Mucosa of gallbladder (tissue), 1 donor: Measurements from ENCODE around the gene LRRN2. TPM values are rescaled to one million over a fixed set of nuclear protein-coding genes. Genes with fewer than 3 reads are reported as not detected.
"Not testable (repeated sequence)": the region's sequence is repeated elsewhere in the genome, so short reads cannot be mapped to it uniquely, and the experiment has no call there.

Source experiments
- DNase-seq: peaks from one replicate; pipeline ENCODE4 v3.0.0-alpha.2; 2020; ENCODE audit warnings: low spot score
- total RNA-seq: library from RNA; stranded (reverse); gene quantifications from one replicate; pipeline ENCODE4 v1.2.1, GENCODE V29; 2021
- donor health status: DM: no; HTN: no; CAD: no.

The LRRN2 gene
- total RNA-seq, 1 donor from 2014 or later, result 2.4 TPM

GRCh38 chr1:204575221-204576190 is 110.0 kb downstream of the LRRN2 start:
- no peak for DNase-seq

DNA sequence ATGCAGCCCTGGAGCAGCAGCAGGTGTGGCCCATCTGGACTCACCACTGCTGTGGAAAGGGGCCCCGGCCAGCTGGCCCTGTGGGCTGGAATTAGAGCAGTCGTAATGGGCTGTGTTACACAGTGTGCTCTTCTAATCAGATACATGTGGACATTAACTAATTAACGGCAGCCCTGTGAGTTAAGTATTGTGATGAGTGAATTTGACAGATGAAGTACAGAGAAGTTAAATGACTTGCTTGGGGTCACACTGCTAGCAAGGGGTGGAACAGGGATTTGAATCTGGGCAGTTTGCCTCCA is 110.7 kb downstream of the LRRN2 start:
- DNase-seq, result no peak

- no peak for DNase-seq
Observed at GRCh38 chr1:204574016-204574864, 111.3 kb downstream of the LRRN2 start.

GRCh38 chr1:204572923-204573922 is 112.3 kb downstream of the LRRN2 start:
- DNase-seq, result no peak

GRCh38 chr1:204571631-204572030 is 113.9 kb downstream of the LRRN2 start:
- no peak for DNase-seq

GRCh38 chr1:204571128-204571527 is 114.4 kb downstream of the LRRN2 start:
- DNase-seq, result no peak

DNA sequence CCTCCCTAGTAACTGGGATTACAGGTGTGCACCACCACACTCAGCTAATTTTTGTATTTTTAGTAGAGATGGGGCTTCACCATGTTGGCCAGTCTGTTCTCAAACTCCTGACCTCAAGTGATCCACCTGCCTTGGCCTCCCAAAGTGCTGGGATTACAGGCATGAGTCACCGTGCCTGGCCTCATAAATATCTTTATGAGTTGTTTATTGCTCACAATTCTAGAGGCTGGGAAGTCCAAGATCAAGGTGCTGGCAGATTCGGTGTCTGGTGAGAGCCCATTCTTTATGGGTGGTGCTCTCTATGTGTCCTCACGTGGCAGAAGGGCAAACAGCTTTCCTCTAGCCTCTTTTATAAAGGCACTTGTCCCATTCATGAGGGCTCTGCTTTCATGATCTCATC is 115.5 kb downstream of the LRRN2 start:
- DNase-seq, result not testable (repeated sequence)

- no peak for DNase-seq
Observed at GRCh38 chr1:204569478-204569877, 116.1 kb downstream of the LRRN2 start.

- no peak for DNase-seq
Observed at GRCh38 chr1:204568576-204569315, 116.8 kb downstream of the LRRN2 start.

Other genes with a start within 250 kb of the LRRN2 start
- 64.6 TPM for gene PIK3C2B, start 190.9 kb downstream of the LRRN2 start, total RNA-seq
- gene MDM4, start 169.3 kb downstream of the LRRN2 start, total RNA-seq, result 64.5 TPM
- 18.0 TPM for gene NFASC, start 185.1 kb upstream of the LRRN2 start, total RNA-seq